ENCODE data around the gene CNTN4. TPM values are rescaled to one million over a fixed set of nuclear protein-coding genes. Genes with fewer than 3 reads are reported as not detected.

The CNTN4 gene
- total RNA-seq, 1 donor from 2014 or later, result 16.1 TPM

DNA sequence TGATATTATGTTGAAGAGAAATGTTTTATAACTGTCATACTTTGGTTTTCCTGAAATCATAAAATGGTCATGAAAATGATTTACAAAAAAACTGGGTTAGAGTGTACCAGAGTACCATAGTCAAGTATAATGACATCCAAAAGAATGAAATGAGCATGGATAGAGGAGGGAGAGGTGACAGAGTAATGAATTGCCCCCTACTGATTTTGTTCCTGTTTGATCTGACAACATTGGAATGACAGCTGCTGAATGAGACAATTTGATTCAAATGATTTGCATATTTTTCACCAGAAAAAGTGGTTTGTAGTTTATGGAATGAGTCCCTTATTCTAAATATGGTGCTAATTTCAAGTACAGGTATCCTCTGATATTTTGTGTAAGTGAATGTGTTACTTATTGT, 271.7 kb downstream of the CNTN4 start:
- no peaks in the 10 kb centered on the region for H3K27me3 Mint-ChIP-seq
- H3K9me3 Mint-ChIP-seq (ENCODE audit: low read depth), result no peaks in the 10 kb centered on the region
- H3K4me1 Mint-ChIP-seq (ENCODE audit: low read depth), result peaks cover 2% of the 10 kb centered on the region
- TF ChIP-seq, protein P1, sequence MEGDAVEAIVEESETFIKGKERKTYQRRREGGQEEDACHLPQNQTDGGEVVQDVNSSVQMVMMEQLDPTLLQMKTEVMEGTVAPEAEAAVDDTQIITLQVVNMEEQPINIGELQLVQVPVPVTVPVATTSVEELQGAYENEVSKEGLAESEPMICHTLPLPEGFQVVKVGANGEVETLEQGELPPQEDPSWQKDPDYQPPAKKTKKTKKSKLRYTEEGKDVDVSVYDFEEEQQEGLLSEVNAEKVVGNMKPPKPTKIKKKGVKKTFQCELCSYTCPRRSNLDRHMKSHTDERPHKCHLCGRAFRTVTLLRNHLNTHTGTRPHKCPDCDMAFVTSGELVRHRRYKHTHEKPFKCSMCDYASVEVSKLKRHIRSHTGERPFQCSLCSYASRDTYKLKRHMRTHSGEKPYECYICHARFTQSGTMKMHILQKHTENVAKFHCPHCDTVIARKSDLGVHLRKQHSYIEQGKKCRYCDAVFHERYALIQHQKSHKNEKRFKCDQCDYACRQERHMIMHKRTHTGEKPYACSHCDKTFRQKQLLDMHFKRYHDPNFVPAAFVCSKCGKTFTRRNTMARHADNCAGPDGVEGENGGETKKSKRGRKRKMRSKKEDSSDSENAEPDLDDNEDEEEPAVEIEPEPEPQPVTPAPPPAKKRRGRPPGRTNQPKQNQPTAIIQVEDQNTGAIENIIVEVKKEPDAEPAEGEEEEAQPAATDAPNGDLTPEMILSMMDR (IDR thresholded peaks at IDR 0.05; ENCODE audit: unreplicated experiment), result no peak
- H3K27ac Mint-ChIP-seq, result no peak overlapping the region
- DNase-seq (ENCODE audit: low spot score, unreplicated experiment), result no peak
- H3K4me3 Mint-ChIP-seq (ENCODE audit: low read depth), result no peak overlapping the region
- H3K36me3 Mint-ChIP-seq (ENCODE audit: insufficient read depth), result no peaks in the 10 kb centered on the region

DNA sequence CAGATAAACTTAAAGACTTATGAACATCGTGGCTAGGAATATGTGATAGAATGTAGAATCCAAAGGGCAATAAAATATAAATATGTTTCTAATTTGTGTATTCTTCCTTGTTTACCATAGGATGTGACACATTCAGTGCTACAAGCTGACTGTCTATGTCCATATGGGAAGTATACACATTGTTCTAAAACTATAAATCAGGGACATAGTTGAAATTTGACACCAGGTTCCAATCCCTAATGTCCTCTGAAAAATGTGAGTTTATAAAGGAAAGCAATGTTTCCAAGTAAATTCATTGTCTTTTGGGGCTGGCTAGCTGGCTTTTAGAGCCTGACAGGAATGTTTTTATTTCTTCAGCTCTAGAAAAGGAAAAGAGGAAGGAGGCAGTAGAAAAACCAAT, 273.6 kb downstream of the CNTN4 start:
- Mint-ChIP-seq H3K27me3 (no peaks in the 10 kb centered on the region), H3K4me1 (ENCODE audit: low read depth) (peaks cover 2% of the 10 kb centered on the region), H3K9me3 (ENCODE audit: low read depth) (no peaks in the 10 kb centered on the region), H3K27ac (no peak overlapping the region), H3K4me3 (ENCODE audit: low read depth) (no peak overlapping the region), H3K36me3 (ENCODE audit: insufficient read depth) (no peaks in the 10 kb centered on the region)
- TF ChIP-seq, protein P1 (IDR thresholded peaks at IDR 0.05; ENCODE audit: unreplicated experiment), result no peak
- no peak for DNase-seq (ENCODE audit: low spot score, unreplicated experiment)

DNA sequence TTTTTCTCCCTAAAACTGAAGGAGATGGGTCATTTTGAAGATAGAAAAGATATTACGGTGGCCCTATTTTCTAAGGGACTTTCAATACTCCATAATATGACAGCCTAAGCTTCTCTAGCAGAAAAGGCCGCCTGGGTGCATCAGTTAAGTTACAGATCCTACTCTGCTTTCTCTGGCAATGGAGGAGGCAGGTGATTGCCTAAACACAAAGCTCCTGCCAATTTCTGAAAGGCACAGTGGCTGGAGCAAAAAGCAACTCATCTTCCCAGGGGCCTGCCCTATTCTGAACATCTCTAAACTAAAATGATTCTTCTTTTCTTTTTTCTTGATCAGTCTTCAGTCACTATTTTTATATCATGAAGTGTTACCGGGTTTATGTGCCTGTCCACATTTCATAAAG, 276.7 kb downstream of the CNTN4 start:
- Mint-ChIP-seq H3K27ac (no peak overlapping the region), H3K36me3 (ENCODE audit: insufficient read depth) (no peaks in the 10 kb centered on the region), H3K4me1 (ENCODE audit: low read depth) (peaks cover 2% of the 10 kb centered on the region), H3K27me3 (no peaks in the 10 kb centered on the region), H3K9me3 (ENCODE audit: low read depth) (no peaks in the 10 kb centered on the region), H3K4me3 (ENCODE audit: low read depth) (no peak overlapping the region)
- no peak for DNase-seq (ENCODE audit: low spot score, unreplicated experiment)
- TF ChIP-seq, protein P1 (IDR thresholded peaks at IDR 0.05; ENCODE audit: unreplicated experiment), result no peak

DNA sequence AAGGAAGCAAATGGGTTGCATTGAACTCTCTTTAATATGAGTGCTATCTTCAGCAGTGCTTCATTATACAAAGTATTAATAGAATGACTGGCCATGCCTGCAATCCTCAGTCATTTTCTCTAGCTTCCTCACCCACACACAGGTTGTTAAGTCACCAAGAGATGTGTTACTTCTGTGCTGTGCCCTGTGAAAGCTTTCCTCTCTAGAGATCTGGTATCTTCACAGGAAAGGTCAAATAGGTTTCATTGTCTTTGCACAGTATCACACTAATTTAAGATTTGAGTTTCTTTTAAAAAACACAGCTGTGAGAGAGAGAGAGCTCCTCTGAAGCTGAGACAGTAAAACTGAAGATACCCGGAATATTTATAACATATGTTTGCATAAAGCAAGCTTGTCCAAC, 278.6 kb downstream of the CNTN4 start:
- H3K4me1 Mint-ChIP-seq (ENCODE audit: low read depth), result peaks cover 2% of the 10 kb centered on the region
- TF ChIP-seq, protein P1 (IDR thresholded peaks at IDR 0.05; ENCODE audit: unreplicated experiment), result no peak
- DNase-seq (ENCODE audit: low spot score, unreplicated experiment), result no peak
- no peak overlapping the region for H3K27ac Mint-ChIP-seq
- no peaks in the 10 kb centered on the region for H3K36me3 Mint-ChIP-seq (ENCODE audit: insufficient read depth)
- no peak overlapping the region for H3K4me3 Mint-ChIP-seq (ENCODE audit: low read depth)
- H3K9me3 Mint-ChIP-seq (ENCODE audit: low read depth), result no peaks in the 10 kb centered on the region
- H3K27me3 Mint-ChIP-seq, result no peaks in the 10 kb centered on the region

DNA sequence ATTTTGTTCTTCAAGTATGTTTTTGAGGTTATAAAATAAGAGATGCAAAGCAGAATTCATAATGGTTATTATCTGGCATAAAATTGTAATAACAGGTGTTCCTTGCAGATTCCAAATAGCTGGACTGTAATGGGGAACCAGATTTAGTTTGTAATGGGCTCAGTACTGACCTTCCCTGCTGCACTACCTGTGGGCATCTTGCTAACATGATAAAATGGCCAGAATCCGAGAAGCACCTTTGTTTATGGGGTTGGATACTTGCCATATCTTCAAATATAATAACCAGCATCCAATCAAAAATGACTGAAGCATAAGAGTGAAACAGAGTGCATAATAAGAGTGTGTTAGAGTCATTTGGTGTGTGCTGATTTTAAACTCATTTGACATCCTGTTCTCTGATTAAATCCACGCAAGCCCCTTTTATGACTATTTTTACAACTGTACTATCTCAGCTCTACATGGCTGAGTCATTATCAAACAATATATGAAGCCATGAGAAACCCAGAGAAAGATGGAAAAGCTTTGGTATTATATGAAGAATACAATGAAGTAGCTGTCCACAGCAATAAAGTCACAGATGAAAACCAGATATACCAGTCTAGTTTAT, 292.4 kb downstream of the CNTN4 start:
- Mint-ChIP-seq H3K36me3 (ENCODE audit: insufficient read depth) (no peaks in the 10 kb centered on the region), H3K27ac (no peak overlapping the region), H3K9me3 (ENCODE audit: low read depth) (no peaks in the 10 kb centered on the region), H3K27me3 (no peaks in the 10 kb centered on the region), H3K4me3 (ENCODE audit: low read depth) (no peak overlapping the region), H3K4me1 (ENCODE audit: low read depth) (no peaks in the 10 kb centered on the region)
- no peak for DNase-seq (ENCODE audit: low spot score, unreplicated experiment)
- TF ChIP-seq, protein P1 (IDR thresholded peaks at IDR 0.05; ENCODE audit: unreplicated experiment), result no peak

Data from progenitor cell of endocrine pancreas (in vitro differentiated cells).